Activated CD8-positive, alpha-beta memory T cell treated with anti-CD3 and anti-CD28 coated beads, Interleukin-2, amount 50 U/mL, for 1 hour (primary cell): ENCODE data around the gene DMRTB1.

Experiments
- DNase-seq: peaks from one replicate; pipeline ENCODE4 v3.0.0-alpha.2; 2020; ENCODE audit errors: extremely low read depth

Gene DMRTB1

GRCh38 chr1:53435151-53435550 is 24.0 kb upstream of the DMRTB1 start:
- no peak for DNase-seq

- DNase-seq, result no peak
These were observed 20.5 kb upstream of the DMRTB1 start for GRCh38 chr1:53438427-53439336.

GRCh38 chr1:53439337-53440207 is 19.6 kb upstream of the DMRTB1 start:
- DNase-seq, result no peak

DNA sequence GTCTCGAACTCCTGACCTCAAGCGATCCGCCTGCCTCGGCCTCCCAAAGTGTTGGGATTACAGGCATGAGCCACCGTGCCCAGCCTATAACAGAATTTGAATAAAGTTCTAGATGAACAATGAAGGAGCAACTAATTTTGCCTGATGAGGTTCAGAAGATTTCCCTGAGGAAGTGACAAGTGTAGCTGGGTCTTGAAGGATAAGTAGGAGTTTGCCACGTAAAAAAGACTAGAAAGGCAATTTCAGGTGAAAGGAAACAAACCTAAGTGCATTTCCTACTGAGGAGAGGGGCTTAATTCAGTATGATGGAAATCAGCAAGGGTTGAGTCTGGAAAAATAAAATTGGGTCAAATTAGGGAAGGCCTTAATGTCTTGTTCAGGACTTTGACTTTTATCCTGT is 18.6 kb upstream of the DMRTB1 start:
- no peak for DNase-seq

- no peak for DNase-seq
These were observed 16.9 kb upstream of the DMRTB1 start for GRCh38 chr1:53442299-53442698.

DNA sequence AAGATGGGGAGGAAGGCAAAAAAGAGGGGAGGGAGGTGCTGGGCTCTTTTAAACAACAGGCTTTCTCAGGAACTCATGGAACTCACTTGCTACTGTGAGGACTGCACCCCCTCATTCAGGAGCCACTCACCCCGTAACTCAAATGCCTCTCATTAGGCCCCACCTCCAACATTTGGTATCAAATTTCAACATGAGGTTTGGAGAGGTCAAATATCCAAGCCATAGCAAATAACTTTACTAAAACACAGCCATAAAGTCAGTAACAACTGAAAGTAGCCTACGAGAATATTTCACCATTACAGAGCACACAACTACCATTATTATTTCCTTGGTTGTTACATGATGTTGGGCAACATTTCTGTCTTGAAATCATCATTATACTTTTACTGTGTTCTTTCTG is 13.1 kb upstream of the DMRTB1 start:
- no peak for DNase-seq

DNA sequence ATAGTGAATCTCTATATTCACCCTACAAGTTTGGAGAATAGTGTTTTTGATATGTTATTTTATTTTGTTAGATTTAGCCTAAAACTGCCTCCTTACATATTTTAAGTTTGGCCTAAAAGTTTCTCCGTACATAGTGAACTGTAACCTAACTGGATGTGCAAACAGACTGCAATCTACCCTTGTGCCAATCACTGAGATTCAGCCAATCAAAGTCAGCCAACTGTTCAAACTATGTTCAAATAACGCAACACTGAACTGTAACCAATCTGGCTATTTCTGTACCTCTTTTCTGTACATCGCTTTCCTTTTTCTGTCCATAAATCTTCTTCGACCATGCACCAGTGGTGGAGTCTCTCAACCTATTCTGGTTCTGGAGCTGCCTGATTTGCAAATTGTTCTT is 11.8 kb upstream of the DMRTB1 start:
- no peak for DNase-seq

GRCh38 chr1:53448241-53448841 is 10.9 kb upstream of the DMRTB1 start:
- no peak for DNase-seq

DNA sequence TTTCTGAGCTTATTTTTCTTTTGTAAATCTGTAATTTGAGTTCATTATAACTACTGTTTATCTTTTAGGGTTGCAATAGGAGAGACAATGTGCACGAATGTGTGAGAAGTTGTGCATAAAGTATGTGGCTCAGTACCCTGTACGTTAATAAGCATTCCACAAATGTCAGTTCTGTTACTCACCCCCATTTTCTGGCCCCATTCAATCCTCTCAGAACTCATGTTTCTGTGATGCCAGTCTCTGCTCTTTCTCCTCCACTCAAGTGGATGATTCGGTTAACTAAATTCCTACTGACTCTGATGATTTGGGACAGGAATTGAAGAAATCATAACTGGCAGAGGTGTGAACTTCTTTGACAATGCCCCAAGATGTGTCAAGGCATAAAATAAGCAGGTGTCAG is 10.2 kb upstream of the DMRTB1 start:
- no peak for DNase-seq

- no peak for DNase-seq
These were observed 9.5 kb upstream of the DMRTB1 start for GRCh38 chr1:53449693-53450092.

- DNase-seq, result no peak
These were observed 9.0 kb upstream of the DMRTB1 start for GRCh38 chr1:53450225-53450624.

DNA sequence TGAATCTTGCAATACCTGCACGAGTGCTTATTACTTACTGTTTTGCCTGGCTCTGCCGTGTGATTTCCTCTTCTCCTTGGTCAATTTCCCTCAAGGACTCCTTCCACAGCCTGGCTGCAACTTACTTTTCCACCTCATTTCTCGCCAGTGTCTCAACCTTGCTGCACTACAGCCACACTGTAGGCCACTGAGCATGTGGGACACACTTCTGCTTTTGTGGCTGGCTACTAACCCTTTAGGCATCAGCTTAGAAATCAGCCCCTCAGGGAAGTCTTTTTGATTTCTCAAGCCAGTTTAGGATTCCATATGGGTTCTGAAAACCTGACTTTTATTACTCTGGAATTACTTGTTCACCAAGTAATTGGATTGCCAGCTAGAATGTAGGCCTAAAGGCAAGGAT is 5.2 kb upstream of the DMRTB1 start:
- no peak for DNase-seq

DNA sequence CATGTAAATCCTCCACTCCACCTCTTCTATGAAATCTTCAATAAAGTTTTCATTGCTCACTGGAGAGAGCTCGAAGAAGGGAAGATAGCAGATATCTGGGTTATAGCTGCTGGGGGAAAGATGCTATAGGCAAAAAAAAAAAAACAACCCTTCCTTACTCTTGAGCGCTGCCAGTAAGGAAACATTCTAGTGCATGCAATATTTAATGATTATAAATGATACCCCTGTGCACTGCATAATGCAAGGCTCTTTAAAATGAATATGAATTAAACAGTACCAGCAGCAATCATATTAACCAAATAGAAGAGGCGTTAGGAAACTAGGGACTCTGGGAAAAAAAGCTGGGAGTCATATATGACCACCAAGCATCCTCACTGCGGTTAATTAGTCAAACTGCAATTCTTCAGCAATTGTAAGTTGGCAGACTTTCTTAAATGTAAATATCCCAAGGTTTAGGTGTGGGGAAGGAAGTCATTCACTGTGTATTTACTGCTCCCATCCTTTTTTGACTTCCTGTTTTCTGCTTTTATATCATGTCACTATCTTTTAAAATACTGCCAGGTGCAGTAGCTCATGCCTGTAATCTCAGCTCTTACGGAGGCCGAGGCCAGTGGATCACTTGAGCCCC is 3.7 kb upstream of the DMRTB1 start:
- DNase-seq, result no peak

DNA sequence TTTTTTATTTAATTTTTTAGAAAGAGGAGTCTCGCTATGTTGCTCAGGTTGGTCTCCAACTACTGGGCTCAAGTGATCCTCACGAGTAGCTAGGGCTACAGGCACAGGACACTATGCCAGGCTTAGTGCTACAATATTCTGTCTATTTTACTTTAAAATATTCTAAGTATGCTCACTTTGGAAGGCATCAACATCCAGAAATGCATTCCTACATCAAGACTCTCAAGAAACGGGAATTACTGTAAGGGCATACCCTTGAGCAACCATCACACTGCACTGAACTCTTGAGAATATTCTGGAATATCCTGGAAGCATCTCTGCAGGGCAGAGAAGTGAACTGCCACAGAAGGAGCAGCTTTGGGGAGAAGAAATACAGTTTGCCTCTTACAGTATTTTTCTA is 565 bp upstream of the DMRTB1 start:
- DNase-seq, result no peak

GRCh38 chr1:53460211-53460634 is 1.0 kb downstream of the DMRTB1 start:
- no peak for DNase-seq

DNA sequence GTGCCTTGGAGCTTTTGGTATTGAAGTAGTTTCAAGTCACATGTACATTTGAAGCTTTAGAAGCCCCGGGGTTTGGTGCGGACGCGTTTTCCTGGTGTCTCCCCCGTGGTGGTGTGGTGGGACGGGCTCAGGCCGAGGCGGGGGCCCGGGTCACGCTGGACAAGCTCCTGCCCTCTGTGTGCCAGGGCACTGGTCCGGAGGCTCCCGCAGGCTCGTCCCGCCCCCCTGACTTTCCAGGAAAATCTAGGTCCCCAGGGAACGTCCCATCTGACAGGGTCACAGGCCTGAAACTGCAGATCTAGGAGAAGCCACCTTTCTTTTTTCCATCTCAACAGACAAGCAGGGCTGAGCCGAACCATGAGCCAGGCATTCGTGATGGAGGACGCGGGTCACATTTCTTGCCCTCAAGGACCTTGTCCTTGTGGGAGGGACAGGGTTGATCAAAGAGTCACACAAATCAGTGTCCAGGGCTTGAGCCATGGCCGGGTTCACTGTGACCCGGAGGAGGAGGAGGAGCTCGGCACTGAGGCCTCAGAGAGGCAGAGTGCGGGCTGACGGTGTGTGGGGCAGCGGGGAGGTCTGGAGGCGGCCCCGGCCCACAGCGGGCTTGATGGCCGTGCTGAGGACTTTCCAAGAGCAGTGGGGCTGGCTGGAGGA is 1.6 kb downstream of the DMRTB1 start:
- no peak for DNase-seq

DNA sequence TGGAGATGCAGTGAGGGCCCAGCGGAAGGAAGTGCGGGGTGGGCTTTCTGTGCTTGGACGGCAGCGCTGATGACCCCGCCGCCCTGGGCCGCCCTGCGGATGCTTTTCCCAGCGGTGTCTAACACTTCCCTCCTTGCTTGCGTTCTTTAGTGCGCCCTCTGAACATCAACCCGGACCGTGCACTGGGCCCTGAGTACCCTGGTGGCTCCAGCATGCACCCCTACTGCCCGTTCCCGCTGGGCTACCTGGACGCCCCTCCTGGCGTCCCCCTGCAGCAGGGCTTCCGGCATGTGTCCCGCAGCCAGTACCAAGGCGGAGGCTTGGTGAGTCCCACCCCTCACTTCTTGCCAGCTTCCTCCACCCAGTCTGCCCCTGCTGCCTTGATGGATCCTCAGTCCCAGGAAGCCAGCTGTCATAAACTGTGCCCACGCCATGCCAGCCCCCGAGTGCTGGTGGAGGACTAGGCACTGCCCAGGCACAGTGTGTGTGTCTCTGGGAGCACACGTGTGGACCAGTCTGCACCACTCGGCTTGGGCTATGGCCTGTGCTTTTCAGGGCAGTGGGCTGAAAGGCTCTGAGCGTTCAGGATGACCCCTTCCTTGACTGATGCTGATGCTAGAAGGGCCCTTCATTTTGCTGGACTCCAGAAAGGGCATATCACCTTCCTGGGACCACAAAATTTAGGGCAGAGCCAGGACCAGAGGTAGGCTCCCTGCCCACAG is 2.3 kb downstream of the DMRTB1 start:
- no peak for DNase-seq

DNA sequence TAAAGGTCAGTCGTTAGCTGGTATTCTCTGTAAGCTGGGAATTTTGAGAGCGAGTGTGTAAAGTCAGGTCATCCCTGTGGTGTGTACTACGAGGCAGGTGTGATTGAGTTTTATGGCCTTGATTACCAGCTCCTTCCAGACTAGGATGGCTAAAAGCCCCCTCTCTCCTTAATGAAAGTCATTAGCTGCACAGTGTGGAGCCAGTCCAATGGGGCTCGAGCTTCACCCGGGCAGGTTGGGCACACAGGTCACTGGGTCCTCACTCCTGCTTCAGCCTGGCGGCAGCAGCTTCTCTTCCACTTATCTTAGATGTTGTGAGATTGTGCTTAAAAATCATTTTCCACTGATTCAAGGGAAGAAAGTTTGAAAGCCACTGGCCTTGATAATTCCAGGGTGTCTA is 3.0 kb downstream of the DMRTB1 start:
- no peak for DNase-seq

DNA sequence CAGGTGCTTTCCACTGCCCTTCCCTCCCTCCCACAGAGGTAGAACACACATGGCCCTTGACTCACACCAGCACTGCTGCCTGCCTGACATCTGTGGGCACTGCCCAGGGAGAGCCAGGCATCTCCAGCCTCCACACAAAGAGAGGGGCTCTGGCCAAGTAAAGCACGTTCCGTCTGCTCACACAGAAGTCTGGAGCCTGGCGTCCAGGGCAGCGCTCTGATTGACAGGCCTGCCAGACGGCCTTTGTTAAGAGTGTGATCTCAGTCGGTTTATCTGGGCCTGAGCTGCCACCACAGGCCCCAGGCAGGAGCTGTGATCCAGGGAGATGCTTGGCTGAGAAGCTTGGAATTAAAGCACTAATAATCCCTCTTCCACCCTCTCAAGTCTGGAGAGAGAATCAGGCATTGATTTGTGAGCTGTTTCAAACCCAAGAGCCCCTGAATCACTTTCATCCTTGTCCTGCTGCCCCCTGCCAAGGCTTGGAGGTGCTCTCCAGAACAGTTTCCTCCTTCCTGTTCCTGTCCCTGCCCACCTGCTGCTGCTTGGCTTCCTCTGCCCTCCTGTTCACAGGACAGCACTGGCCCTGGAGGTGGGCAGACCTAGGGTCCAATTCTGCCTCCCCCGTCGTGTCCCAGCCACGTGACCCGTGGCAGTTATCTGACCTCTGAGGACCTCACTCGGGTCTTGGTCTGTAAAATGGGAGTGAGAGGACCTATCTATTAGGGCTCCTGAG is 3.7 kb downstream of the DMRTB1 start:
- DNase-seq, result no peak
